Activated CD4-positive, CD25-positive, alpha-beta regulatory T cell treated with anti-CD3 and anti-CD28 coated beads, Interleukin-2, amount 50 U/mL, for 16 hours (primary cell): ENCODE results near the gene ARL4A.

Source experiments
- DNase-seq: peaks from one replicate; pipeline ENCODE4 v3.0.0-alpha.2; 2020; ENCODE audit warnings: low read depth, low spot score

The ARL4A gene

GRCh38 chr7:12725575-12726316 is 38.3 kb downstream of the ARL4A start:
- no peak for DNase-seq

- DNase-seq, result no peak
These were observed 39.5 kb downstream of the ARL4A start for GRCh38 chr7:12726908-12727307.

- DNase-seq, result no peak
These were observed 40.2 kb downstream of the ARL4A start for GRCh38 chr7:12727455-12728191.

- no peak for DNase-seq
These were observed 40.7 kb downstream of the ARL4A start for GRCh38 chr7:12728192-12728538.

GRCh38 chr7:12729112-12729511 is 41.7 kb downstream of the ARL4A start:
- DNase-seq, result no peak

GRCh38 chr7:12730523-12730922 is 43.1 kb downstream of the ARL4A start:
- DNase-seq, result no peak

GRCh38 chr7:12731214-12731656 is 43.8 kb downstream of the ARL4A start:
- no peak for DNase-seq

- no peak for DNase-seq
These were observed 44.3 kb downstream of the ARL4A start for GRCh38 chr7:12731775-12732174.

GRCh38 chr7:12732428-12732827 is 45.0 kb downstream of the ARL4A start:
- DNase-seq, result no peak

- DNase-seq, result no peak
These were observed 48.5 kb downstream of the ARL4A start for GRCh38 chr7:12735923-12736322.

GRCh38 chr7:12737373-12737772 is 49.9 kb downstream of the ARL4A start:
- DNase-seq, result no peak

- DNase-seq, result no peak
These were observed 50.4 kb downstream of the ARL4A start for GRCh38 chr7:12737836-12738235.

- no peak for DNase-seq
These were observed 51.2 kb downstream of the ARL4A start for GRCh38 chr7:12738665-12739064.
